Measurements from ENCODE around the gene INHBB. TPM values are rescaled to one million over a fixed set of nuclear protein-coding genes. Genes with fewer than 3 reads are reported as not detected.

Gene INHBB
- polyA plus RNA-seq, 3 donors, result 0.09 to 0.27 TPM; not detected in 1

DNA sequence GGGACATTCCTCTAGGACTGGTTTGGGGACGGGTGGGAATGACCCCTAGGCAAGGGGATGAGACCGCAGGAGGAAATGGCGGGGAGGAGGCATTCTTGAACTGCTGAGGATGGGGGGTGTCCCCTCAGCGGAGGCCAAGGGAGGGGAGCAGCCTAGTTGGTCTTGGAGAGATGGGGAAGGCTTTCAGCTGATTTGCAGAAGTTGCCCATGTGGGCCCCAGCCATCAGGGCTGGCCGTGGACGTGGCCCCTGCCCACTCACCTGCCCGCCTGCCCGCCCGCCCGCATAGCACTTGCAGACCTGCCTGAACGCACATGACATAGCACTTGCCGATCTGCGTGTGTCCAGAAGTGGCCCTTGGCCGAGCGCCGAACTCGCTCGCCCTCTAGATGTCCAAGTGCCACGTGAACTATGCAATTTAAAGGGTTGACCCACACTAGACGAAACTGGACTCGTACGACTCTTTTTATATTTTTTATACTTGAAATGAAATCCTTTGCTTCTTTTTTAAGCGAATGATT lies 4.9 kb downstream of the INHBB start:
- DNase-seq (ENCODE audit: extremely low read depth in 1 of 11, low read depth in 9 of 11, low spot score in 4 of 11), result no peak

DNA sequence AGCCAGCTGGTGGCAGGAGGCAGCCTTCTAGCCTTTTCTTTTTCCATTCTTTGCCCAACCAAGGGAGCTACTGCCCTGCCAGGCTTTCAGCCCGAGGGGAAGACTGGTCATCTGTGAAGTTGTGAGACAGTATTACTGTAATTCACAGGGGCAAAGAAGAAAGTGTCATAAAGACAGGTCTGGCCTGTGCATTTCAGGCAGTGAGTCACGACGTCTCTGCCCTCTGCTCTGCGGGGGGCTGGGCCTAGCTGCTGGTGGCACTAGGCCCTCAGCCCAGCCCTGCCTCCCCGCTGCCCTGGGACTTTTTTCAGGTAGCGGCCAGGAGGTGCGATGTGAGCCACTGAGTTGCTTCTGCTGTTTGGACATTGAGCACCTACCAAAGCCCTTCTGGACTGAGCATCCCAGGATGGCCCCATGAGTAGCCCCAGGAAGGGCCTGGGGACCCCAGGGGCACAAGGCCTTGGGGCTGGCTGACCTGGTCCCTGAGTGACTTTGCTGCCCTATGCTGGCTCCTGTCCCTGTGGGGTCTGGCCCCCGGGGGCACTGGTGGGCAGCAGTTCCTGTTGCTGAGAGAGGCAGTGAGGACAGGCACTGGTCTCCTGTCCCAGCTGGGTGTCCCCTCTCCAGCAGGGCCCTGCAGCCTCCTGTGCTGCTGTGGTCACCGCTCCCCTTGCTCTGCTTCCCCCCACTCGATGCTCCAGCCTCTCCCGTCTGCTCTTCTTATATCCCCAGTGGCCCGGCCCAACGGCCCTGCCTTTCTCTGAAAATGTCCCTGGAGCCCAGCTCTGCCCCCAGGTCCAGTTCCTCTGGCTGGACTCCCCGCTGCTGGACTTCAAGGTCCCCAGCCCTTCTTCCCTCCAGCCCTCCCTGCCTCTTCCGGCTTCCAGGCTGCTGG lies 7.0 kb downstream of the INHBB start:
- DNase-seq (ENCODE audit: extremely low read depth in 1 of 11, low read depth in 9 of 11, low spot score in 4 of 11), result no peak

DNA sequence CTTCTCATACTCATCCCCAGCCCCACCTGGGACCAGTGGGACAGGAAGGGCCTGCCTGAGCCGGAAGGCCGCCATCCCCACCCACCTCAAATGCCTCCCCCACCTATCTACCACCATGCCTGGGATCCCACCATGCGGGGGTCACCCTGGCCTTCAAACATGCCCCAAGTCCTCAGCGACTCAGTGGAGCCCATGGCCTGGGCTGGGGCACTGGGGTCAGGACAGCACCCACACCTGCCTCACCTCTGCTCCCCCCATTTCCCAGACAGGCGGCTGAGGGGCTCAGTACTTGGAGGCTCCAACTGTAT lies 7.6 kb downstream of the INHBB start:
- no peak for DNase-seq (ENCODE audit: extremely low read depth in 1 of 11, low read depth in 9 of 11, low spot score in 4 of 11)

DNA sequence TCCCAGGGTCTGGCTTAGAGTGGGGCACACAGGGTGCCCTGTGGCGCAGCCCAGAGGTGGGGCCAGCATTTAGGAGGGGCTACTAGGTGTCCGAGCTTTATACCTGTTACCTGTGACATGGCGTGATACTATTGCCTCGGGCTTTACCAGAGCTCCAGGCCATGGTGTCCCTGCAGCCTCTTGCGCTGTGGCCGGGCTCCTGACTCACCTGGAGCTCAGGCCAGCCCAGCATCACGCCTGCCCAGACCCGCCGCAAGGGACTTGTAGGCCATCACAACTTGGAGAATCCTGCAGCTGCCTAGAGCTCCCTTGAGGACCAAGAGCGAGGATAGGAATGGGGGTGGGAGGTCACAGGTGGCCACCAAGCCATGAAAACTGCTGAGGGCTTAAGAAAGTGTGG lies 8.0 kb downstream of the INHBB start:
- DNase-seq (ENCODE audit: extremely low read depth in 1 of 11, low read depth in 9 of 11, low spot score in 4 of 11), result no peak

- no peak for DNase-seq (ENCODE audit: extremely low read depth in 1 of 11, low read depth in 9 of 11, low spot score in 4 of 11)
Observed at GRCh38 chr2:120354467-120354866, 8.5 kb downstream of the INHBB start.

GRCh38 chr2:120354935-120355779 lies 9.2 kb downstream of the INHBB start:
- DNase-seq (ENCODE audit: extremely low read depth in 1 of 11, low read depth in 9 of 11, low spot score in 4 of 11), result no peak

DNA sequence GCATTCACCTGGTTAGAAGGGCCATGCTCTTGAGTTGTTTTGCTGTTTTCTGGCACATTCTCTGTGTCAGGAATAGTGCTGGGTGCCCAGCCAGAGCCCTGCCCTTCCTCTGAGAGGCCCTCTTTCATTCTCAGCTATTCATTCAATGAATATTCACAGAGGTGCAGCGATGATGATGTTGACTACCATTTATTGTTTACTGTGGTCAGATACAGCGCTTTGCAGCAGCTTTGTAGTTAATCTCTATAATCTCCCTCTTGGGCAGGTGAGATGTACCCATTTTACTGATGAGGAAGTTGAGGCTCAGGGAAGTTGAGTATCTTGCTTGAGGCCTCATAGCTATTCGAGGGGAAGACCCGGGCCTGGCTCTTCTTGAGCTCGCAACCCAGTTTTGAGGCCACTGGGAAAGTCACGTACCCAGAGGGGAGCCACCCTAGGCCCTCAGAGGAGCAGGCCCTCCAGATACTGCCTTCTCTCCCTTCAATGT lies 9.9 kb downstream of the INHBB start:
- no peak for DNase-seq (ENCODE audit: extremely low read depth in 1 of 11, low read depth in 9 of 11, low spot score in 4 of 11)

DNA sequence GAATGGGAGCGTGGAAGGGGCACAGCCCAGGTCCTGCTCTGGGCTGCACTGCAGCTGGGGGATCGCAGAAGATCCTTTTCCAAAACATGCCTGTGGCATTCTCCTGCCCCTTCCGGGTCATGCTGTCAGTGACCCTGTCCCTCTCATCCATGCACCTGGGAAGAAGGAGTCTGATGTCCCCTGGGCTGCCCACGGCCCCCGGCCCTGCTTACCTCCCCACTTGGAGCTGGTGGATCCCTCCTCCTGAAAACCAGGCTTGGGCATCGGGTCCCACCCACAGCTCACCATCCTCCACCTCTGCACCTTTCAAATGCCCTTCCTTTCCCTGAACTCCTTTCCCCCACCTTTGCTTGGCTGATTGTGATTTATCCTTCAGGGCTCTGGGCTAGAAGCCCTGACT lies 11.8 kb downstream of the INHBB start:
- no peak for DNase-seq (ENCODE audit: extremely low read depth in 1 of 11, low read depth in 9 of 11, low spot score in 4 of 11)

- no peak for DNase-seq (ENCODE audit: extremely low read depth in 1 of 11, low read depth in 9 of 11, low spot score in 4 of 11)
Observed at GRCh38 chr2:120358734-120359465, 13.0 kb downstream of the INHBB start.

- DNase-seq (ENCODE audit: extremely low read depth in 1 of 11, low read depth in 9 of 11, low spot score in 4 of 11), result no peak
Observed at GRCh38 chr2:120360307-120360855, 14.4 kb downstream of the INHBB start.

GRCh38 chr2:120362926-120363325 lies 17.0 kb downstream of the INHBB start:
- no peak for DNase-seq (ENCODE audit: extremely low read depth in 1 of 11, low read depth in 9 of 11, low spot score in 4 of 11)

DNA sequence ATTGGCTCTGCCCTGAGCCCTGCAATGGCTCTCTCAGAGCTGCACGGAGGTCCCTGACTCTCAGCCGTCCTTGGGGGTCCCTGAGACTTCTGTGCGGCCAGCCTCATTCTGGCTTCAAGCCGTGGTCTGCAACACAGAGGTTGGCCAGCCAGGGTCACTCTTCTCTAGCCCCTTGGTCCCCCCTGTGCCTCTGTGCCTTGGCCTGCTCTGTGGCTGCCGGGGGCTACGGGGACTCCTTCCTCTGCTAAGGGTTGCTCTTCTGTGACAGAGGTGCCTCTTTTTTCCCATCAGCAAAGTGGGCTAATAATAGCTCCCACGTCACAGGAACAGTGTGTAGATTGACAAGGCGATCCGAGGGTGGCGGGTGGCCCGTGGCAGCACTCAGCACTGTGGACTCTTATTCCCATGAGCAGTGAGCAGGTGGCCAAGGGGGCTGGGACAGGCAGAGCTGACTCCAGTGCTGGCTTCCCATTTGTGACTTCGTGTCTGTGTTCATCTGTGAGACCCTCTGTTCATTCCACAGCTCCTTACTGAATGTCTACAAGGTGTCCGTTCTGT lies 19.4 kb downstream of the INHBB start:
- no peak for DNase-seq (ENCODE audit: extremely low read depth in 1 of 11, low read depth in 9 of 11, low spot score in 4 of 11)

GRCh38 chr2:120366698-120367097 lies 20.8 kb downstream of the INHBB start:
- no peak for DNase-seq (ENCODE audit: extremely low read depth in 1 of 11, low read depth in 9 of 11, low spot score in 4 of 11)

- DNase-seq (ENCODE audit: extremely low read depth in 1 of 11, low read depth in 9 of 11, low spot score in 4 of 11), result no peak
Observed at GRCh38 chr2:120367221-120367620, 21.3 kb downstream of the INHBB start.

DNA sequence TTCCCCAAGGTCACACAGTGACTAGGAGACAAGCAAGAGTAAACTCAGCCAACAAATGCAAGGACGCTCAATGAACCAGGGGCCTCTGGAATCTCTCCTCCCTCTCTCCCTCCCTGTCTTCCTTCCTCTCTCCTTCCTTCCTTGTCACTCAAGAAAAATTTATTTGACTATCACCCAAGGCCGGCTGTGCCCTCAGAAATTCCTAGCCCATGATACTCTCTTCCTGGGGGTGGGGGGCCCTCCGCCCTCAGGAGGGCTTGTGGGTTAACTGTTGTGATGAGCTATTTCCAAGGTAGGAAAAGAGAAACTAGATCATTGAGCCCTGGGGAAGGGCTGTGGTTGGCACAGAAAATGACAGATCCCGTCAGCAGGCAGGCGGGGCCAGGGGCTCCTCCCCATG lies 21.7 kb downstream of the INHBB start:
- DNase-seq (ENCODE audit: extremely low read depth in 1 of 11, low read depth in 9 of 11, low spot score in 4 of 11), result no peak

- no peak for DNase-seq (ENCODE audit: extremely low read depth in 1 of 11, low read depth in 9 of 11, low spot score in 4 of 11)
Observed at GRCh38 chr2:120368086-120368485, 22.1 kb downstream of the INHBB start.

DNA sequence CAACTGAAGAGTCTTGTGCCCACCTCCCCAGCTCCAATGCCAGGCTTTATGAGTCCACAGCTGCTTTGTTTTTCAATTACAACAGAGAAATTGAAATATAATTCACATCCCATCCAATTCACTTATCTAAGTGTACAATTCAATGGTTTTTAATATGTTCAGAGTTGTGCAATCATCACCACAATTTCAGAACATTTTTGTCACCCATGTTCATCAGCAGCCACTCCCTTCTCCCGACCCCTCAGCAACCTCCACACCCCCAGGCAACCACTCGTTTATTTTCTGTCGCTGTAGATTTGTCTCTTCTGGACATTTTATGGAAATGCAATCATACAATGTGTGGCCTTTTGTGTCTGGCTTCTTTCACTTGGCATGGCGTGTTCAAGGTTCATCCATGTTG lies 23.3 kb downstream of the INHBB start:
- no peak for DNase-seq (ENCODE audit: extremely low read depth in 1 of 11, low read depth in 9 of 11, low spot score in 4 of 11)

GRCh38 chr2:120371969-120372625 lies 26.2 kb downstream of the INHBB start:
- DNase-seq (ENCODE audit: extremely low read depth in 1 of 11, low read depth in 9 of 11, low spot score in 4 of 11), result peak in 1 of 11 donors; percentile 40
